ENCODE measurements around the gene ANKS1B.

DNA sequence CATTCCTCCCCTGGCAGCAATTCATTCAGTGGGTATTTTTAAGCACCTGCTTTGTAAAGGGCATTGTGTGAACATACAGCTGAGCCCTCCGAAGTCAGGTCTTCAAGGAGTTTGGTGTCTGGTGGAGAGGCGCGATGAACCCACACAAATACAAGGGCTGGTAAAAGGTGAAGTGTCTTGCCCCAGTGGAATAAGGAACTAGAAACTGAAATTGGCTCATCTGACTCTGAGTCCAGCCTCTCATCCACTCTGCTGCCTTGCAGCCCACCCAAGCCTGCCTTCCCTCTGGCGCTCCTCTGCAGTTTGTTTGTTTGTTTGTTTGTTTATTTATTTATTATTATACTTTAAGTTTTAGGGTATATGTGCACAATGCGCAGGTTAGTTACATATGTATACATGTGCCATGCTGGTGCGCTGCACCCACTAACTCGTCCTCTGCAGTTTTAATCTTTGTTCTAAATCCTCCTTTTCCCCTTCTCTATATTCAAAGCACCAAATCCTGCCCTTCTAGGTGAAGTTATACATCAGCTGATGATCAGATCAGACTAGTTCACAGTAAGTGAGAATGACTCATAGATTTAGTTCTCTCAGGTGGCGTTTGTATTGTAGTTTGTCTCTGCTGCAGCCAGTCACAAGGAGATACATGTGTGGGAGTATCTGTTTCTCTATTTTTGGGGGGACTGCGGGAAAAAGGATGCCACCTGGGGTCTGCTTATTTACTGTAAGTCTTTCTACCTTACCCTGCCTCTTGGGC lies 945.2 kb downstream of the ANKS1B start:
- TF ChIP-seq, protein P1, sequence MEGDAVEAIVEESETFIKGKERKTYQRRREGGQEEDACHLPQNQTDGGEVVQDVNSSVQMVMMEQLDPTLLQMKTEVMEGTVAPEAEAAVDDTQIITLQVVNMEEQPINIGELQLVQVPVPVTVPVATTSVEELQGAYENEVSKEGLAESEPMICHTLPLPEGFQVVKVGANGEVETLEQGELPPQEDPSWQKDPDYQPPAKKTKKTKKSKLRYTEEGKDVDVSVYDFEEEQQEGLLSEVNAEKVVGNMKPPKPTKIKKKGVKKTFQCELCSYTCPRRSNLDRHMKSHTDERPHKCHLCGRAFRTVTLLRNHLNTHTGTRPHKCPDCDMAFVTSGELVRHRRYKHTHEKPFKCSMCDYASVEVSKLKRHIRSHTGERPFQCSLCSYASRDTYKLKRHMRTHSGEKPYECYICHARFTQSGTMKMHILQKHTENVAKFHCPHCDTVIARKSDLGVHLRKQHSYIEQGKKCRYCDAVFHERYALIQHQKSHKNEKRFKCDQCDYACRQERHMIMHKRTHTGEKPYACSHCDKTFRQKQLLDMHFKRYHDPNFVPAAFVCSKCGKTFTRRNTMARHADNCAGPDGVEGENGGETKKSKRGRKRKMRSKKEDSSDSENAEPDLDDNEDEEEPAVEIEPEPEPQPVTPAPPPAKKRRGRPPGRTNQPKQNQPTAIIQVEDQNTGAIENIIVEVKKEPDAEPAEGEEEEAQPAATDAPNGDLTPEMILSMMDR (IDR thresholded peaks at IDR 0.05), result no peak
- no peak for TF ChIP-seq POLR2A (IDR thresholded peaks at IDR 0.05)
